Tibial nerve (tissue), 4 donors: Measurements from ENCODE around the gene AHRR.

Experiments used
- EP300 ChIP-seq, 2 donors: sonication (generic); formaldehyde crosslinking; IDR thresholded peaks; one replicate each; pipeline ENCODE4 v1.6.1; 2017; ENCODE audit warnings: antibody characterized with exemption in 2 of 2, mild to moderate bottlenecking in 1 of 2
- POLR2A ChIP-seq, 2 donors: fragments of 450-650 bp; IDR thresholded peaks; one replicate each; pipeline ENCODE4 v1.6.1; 2017; ENCODE audit warnings: antibody characterized with exemption in 2 of 2, mild to moderate bottlenecking in 2 of 2, moderate library complexity in 2 of 2
- TF ChIP-seq, protein P1 (sequence below), 5 experiments: fragments of 200-600 bp in 3 of 5; fragments of 450-650 bp in 2 of 5; sonication (generic) in 3 of 5; IDR thresholded peaks; one replicate each; pipeline ENCODE4 v1.5.1; 2016 to 2019; ENCODE audit warnings: antibody characterized with exemption in 5 of 5, mild to moderate bottlenecking in 3 of 5, moderate library complexity in 2 of 5

DNA sequence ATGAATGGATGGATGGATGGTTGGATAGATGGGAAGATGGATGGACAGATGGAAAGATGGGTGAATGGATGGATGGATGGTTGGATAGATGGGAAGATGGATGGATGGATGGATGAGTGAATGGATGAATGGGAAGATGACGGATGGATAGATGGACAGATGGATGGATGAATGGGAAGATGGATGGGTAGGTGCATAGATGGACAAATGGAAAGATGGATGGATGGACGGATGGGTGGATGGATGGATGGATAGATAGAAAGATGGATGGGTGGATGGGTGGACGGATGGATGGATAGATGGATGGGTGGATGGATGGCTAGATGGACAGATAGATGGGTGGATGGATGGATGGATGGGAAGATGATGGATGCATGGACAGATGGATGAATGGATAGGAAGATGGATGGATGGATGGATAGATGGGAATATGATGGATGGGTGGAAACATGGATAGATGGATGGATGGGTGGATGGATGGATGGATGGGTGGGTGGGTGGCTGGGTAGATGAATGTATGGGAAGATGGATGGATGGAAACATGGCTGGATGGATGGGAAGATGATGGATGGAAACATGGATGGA lies 105.0 kb downstream of the AHRR start:
- TF ChIP-seq, protein P1, sequence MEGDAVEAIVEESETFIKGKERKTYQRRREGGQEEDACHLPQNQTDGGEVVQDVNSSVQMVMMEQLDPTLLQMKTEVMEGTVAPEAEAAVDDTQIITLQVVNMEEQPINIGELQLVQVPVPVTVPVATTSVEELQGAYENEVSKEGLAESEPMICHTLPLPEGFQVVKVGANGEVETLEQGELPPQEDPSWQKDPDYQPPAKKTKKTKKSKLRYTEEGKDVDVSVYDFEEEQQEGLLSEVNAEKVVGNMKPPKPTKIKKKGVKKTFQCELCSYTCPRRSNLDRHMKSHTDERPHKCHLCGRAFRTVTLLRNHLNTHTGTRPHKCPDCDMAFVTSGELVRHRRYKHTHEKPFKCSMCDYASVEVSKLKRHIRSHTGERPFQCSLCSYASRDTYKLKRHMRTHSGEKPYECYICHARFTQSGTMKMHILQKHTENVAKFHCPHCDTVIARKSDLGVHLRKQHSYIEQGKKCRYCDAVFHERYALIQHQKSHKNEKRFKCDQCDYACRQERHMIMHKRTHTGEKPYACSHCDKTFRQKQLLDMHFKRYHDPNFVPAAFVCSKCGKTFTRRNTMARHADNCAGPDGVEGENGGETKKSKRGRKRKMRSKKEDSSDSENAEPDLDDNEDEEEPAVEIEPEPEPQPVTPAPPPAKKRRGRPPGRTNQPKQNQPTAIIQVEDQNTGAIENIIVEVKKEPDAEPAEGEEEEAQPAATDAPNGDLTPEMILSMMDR (IDR thresholded peaks at IDR 0.05), result no peak
- TF ChIP-seq POLR2A (IDR thresholded peaks at IDR 0.05), result no peak
- no peak for TF ChIP-seq EP300 (IDR thresholded peaks at IDR 0.05)
